Testis (tissue), 2 donors: ENCODE measurements around the gene DMD.

ENCODE experiments used
- POLR2A ChIP-seq: fragments of 450-650 bp; IDR thresholded peaks from one replicate; pipeline ENCODE4 v1.6.1; 2017; ENCODE audit warnings: antibody characterized with exemption, mild to moderate bottlenecking, moderate library complexity
- TF ChIP-seq, protein P1 (sequence below), 3 experiments: fragments of 450-650 bp in 2 of 3; fragments of 200-600 bp in 1 of 3; sonication (generic) in 1 of 3; IDR thresholded peaks; one replicate each; pipeline ENCODE4 v1.5.1; 2016 to 2019; ENCODE audit warnings: antibody characterized with exemption in 3 of 3, mild to moderate bottlenecking in 2 of 3, moderate library complexity in 1 of 3

DNA sequence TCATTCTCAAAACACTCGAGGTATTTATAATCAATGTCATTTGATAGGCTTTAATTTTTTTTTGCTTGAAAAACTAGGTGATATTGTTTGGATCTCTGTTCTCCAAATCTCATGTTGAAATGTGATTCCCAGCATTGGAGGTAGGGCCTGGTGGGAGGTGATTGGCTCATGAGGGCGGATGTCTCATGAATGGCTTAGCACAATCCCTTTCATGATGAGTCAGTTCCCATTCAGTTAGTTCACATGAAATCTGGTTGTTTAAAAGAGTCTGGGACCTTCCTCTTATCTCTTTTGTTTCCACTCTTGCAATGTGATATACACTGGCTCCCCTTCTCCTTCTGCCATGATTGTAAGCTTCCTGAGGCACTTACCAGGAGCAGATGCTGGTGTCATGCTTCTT, 638.7 kb downstream of the DMD start:
- TF ChIP-seq, protein P1, sequence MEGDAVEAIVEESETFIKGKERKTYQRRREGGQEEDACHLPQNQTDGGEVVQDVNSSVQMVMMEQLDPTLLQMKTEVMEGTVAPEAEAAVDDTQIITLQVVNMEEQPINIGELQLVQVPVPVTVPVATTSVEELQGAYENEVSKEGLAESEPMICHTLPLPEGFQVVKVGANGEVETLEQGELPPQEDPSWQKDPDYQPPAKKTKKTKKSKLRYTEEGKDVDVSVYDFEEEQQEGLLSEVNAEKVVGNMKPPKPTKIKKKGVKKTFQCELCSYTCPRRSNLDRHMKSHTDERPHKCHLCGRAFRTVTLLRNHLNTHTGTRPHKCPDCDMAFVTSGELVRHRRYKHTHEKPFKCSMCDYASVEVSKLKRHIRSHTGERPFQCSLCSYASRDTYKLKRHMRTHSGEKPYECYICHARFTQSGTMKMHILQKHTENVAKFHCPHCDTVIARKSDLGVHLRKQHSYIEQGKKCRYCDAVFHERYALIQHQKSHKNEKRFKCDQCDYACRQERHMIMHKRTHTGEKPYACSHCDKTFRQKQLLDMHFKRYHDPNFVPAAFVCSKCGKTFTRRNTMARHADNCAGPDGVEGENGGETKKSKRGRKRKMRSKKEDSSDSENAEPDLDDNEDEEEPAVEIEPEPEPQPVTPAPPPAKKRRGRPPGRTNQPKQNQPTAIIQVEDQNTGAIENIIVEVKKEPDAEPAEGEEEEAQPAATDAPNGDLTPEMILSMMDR (IDR thresholded peaks at IDR 0.05) = no peak
- no peak for TF ChIP-seq POLR2A
